MM.1S (cell line): ENCODE results near the gene DGUOK.

Experiments used
- DNase-seq: peaks from one replicate; pipeline ENCODE4 v3.0.0-alpha.2; 2015
- H2AFZ ChIP-seq: fragments of 300-600 bp; sonication (generic); 2 replicates; pipeline ENCODE4 v1.6.0; 2016; ENCODE audit warnings: antibody characterized with exemption, low read length
- H3F3A ChIP-seq: fragments of 300-600 bp; sonication (generic); 2 replicates; pipeline ENCODE4 v1.6.1; 2016; ENCODE audit warnings: mild to moderate bottlenecking, antibody characterized with exemption, low read length, moderate library complexity, mixed read lengths; ENCODE audit not compliant: insufficient read depth
- H3K27ac ChIP-seq: fragments of 300-600 bp; sonication (generic); 2 replicates; pipeline ENCODE4 v1.5.1; 2016; ENCODE audit warnings: mild to moderate bottlenecking, low read length
- H3K27me3 ChIP-seq: fragments of 300-600 bp; sonication (generic); replicated peaks from 2 replicates; pipeline ENCODE4 v1.6.0; 2016; ENCODE audit warnings: low read length; ENCODE audit not compliant: insufficient read depth
- H3K36me3 ChIP-seq: fragments of 300-600 bp; sonication (generic); replicated peaks from 2 replicates; pipeline ENCODE4 v1.6.1; 2016; ENCODE audit warnings: mild to moderate bottlenecking, low read length, mixed read lengths; ENCODE audit not compliant: insufficient read depth
- H3K4me1 ChIP-seq: fragments of 300-600 bp; sonication (generic); 2 replicates; pipeline ENCODE4 v1.6.1; 2016; ENCODE audit warnings: low read length, mixed read lengths
- H3K4me2 ChIP-seq: fragments of 300-600 bp; sonication (generic); 2 replicates; pipeline ENCODE4 v1.6.0; 2016; ENCODE audit warnings: low read depth, low read length
- H3K4me3 ChIP-seq: fragments of 300-600 bp; sonication (generic); 2 replicates; pipeline ENCODE4 v1.5.1; 2016; ENCODE audit warnings: low read length, mixed read lengths
- H3K79me2 ChIP-seq: fragments of 300-600 bp; sonication (generic); 2 replicates; pipeline ENCODE4 v1.6.1; 2016; ENCODE audit warnings: mixed run types, low read length, mixed read lengths
- H3K9ac ChIP-seq: fragments of 300-600 bp; sonication (generic); 2 replicates; pipeline ENCODE4 v1.6.1; 2016; ENCODE audit warnings: low read length, mixed read lengths
- H3K9me2 ChIP-seq: fragments of 300-600 bp; sonication (generic); replicated peaks from 2 replicates; pipeline ENCODE4 v1.6.1; 2016; ENCODE audit warnings: mild to moderate bottlenecking, low read length, mixed read lengths; ENCODE audit not compliant: insufficient read depth
- H3K9me3 ChIP-seq: fragments of 300-600 bp; sonication (generic); replicated peaks from 2 replicates; pipeline ENCODE4 v1.6.1; 2016; ENCODE audit warnings: mild to moderate bottlenecking, low read length, mixed read lengths; ENCODE audit not compliant: insufficient read depth
- H4K20me1 ChIP-seq: fragments of 300-600 bp; sonication (generic); 2 replicates; pipeline ENCODE4 v1.6.1; 2016; ENCODE audit warnings: mild to moderate bottlenecking, low read length, moderate library complexity, mixed read lengths; ENCODE audit not compliant: insufficient read depth
- CTCF ChIP-seq: fragments of 300-600 bp; sonication (generic); IDR thresholded peaks from 2 replicates; pipeline ENCODE4 v1.5.1; 2016; ENCODE audit warnings: antibody characterized with exemption, low read length, mixed read lengths
- EZH2 ChIP-seq: fragments of 300-600 bp; sonication (generic); optimal IDR thresholded peaks from 2 replicates; pipeline ENCODE3; 2017; ENCODE audit warnings: low read depth, mild to moderate bottlenecking, antibody characterized with exemption, low read length, mixed read lengths
- EZH2phosphoT487 ChIP-seq: fragments of 300-600 bp; sonication (generic); IDR thresholded peaks from 2 replicates; pipeline ENCODE4 v1.6.1; 2018; ENCODE audit warnings: antibody characterized with exemption, low read length

The DGUOK gene

GRCh38 chr2:73970141-73970803 is 43.6 kb downstream of the DGUOK start:
- Histone ChIP-seq H3K9ac (no peak overlapping the region), H3K4me3 (no peak overlapping the region), H3K9me2 (no peaks in the 10 kb centered on the region), H3K27ac (no peak overlapping the region), H3K4me1 (peaks cover 17% of the 10 kb centered on the region), H3K4me2 (peak overlapping the region; percentile 62), H2AFZ (peak overlapping the region; percentile 17; the same call in 1 of the 2 replicates), H3K27me3 (peaks cover 10% of the 10 kb centered on the region; the same call in 1 of the 2 replicates), H3K36me3 (no peaks in the 10 kb centered on the region), H3F3A (peaks cover 9% of the 10 kb centered on the region; the same call in 1 of the 2 replicates), H3K9me3 (no peaks in the 10 kb centered on the region), H3K79me2 (no peaks in the 10 kb centered on the region), H4K20me1 (no peaks in the 10 kb centered on the region)
- TF ChIP-seq EZH2 = no peak
- TF ChIP-seq CTCF = no peak
- no peak for DNase-seq

- Histone ChIP-seq H3F3A (peaks cover 9% of the 10 kb centered on the region; the same call in 1 of the 2 replicates), H3K4me2 (peak overlapping the region; percentile 62), H3K9me3 (no peaks in the 10 kb centered on the region), H2AFZ (peak overlapping the region; percentile 17; the same call in 1 of the 2 replicates), H4K20me1 (no peaks in the 10 kb centered on the region), H3K9me2 (no peaks in the 10 kb centered on the region), H3K9ac (no peak overlapping the region), H3K36me3 (no peaks in the 10 kb centered on the region), H3K79me2 (no peaks in the 10 kb centered on the region), H3K27ac (no peak overlapping the region), H3K4me3 (0 out of 2 replicates have a peak overlapping the region, but pooled peaks have one; percentile 10), H3K27me3 (peaks cover 10% of the 10 kb centered on the region; the same call in 1 of the 2 replicates), H3K4me1 (peaks cover 17% of the 10 kb centered on the region)
- DNase-seq = peak; percentile 89
- TF ChIP-seq CTCF = no peak
- TF ChIP-seq EZH2 = no peak
- TF ChIP-seq EZH2phosphoT487 = no peak
Measured at GRCh38 chr2:73970850-73971471, 44.3 kb downstream of the DGUOK start.

GRCh38 chr2:73971722-73972121 is 45.0 kb downstream of the DGUOK start:
- DNase-seq = no peak
- Histone ChIP-seq H3K9me2 (no peaks in the 10 kb centered on the region), H3K4me1 (peaks cover 17% of the 10 kb centered on the region), H2AFZ (no peak overlapping the region), H3K9ac (no peak overlapping the region), H3K4me2 (peak overlapping the region; percentile 62; the same call in 1 of the 2 replicates), H3K4me3 (no peak overlapping the region), H3K27ac (no peak overlapping the region), H3K27me3 (peaks cover 10% of the 10 kb centered on the region; the same call in 1 of the 2 replicates), H3K36me3 (no peaks in the 10 kb centered on the region), H4K20me1 (no peaks in the 10 kb centered on the region), H3F3A (peaks cover 9% of the 10 kb centered on the region; the same call in 1 of the 2 replicates), H3K79me2 (no peaks in the 10 kb centered on the region), H3K9me3 (no peaks in the 10 kb centered on the region)
- TF ChIP-seq EZH2phosphoT487 (no peak), CTCF (no peak), EZH2 (no peak)
